Large intestine (tissue), 3 donors: ENCODE results near the gene RNF144A. TPM values are rescaled to one million over a fixed set of nuclear protein-coding genes. Genes with fewer than 3 reads are reported as not detected.

Experiments used
- DNase-seq, 2 donors: peaks; one replicate each; pipeline versions ENCODE4 v3.0.0 to v3.0.0-alpha.2; 2013
- H3K27ac ChIP-seq: one replicate; pipeline ENCODE4 v1.5.1; 2013; ENCODE audit warnings: low read length
- H3K27me3 ChIP-seq: 2 replicates; pipeline ENCODE4 v1.6.1; 2013; ENCODE audit warnings: low read length; ENCODE audit not compliant: control insufficient read depth, insufficient read depth
- H3K36me3 ChIP-seq: 2 replicates; pipeline ENCODE4 v1.6.1; 2013; ENCODE audit warnings: low read length; ENCODE audit not compliant: control insufficient read depth, insufficient read depth
- H3K4me1 ChIP-seq: one replicate; pipeline ENCODE4 v1.6.1; 2013; ENCODE audit warnings: low read length; ENCODE audit not compliant: control insufficient read depth, insufficient read depth
- H3K4me3 ChIP-seq: one replicate; pipeline ENCODE4 v1.5.1; 2013; ENCODE audit warnings: low read length
- H3K9me3 ChIP-seq: one replicate; pipeline ENCODE4 v1.6.1; 2013; ENCODE audit warnings: mild to moderate bottlenecking, low read depth, low read length, moderate library complexity; ENCODE audit not compliant: control insufficient read depth
- WGBS: methylation state at CpG from one replicate; pipeline ENCODE4 v1.1.5; 2013; ENCODE audit warnings: low lambda C conversion rate; ENCODE audit not compliant: insufficient coverage; 5-methylcytosine and 5-hydroxymethylcytosine counted together
- polyA plus RNA-seq: library from polyadenylated mRNA; unstranded; fragments of 120-200 nt; gene quantifications from one replicate; pipeline ENCODE4 v1.2.1, GENCODE V29; 2013

Gene RNF144A
- polyA plus RNA-seq, 1 donor, result 7.2 TPM

- H3K27me3 ChIP-seq, result no peaks in the 10 kb centered on the region
- DNase-seq, result no peak
- H3K4me1 ChIP-seq, result no peaks in the 10 kb centered on the region
- 100% methylated on average over 1 of the region's 4 CpGs for WGBS
- H3K36me3 ChIP-seq, result no peaks in the 10 kb centered on the region
- H3K4me3 ChIP-seq, result no peak overlapping the region
- no peak overlapping the region for H3K27ac ChIP-seq
- H3K9me3 ChIP-seq, result no peaks in the 10 kb centered on the region
Observed at GRCh38 chr2:7004636-7005035, 87.4 kb downstream of the RNF144A start.

GRCh38 chr2:7007488-7007845, 90.3 kb downstream of the RNF144A start:
- no peak overlapping the region for H3K27ac ChIP-seq

DNA sequence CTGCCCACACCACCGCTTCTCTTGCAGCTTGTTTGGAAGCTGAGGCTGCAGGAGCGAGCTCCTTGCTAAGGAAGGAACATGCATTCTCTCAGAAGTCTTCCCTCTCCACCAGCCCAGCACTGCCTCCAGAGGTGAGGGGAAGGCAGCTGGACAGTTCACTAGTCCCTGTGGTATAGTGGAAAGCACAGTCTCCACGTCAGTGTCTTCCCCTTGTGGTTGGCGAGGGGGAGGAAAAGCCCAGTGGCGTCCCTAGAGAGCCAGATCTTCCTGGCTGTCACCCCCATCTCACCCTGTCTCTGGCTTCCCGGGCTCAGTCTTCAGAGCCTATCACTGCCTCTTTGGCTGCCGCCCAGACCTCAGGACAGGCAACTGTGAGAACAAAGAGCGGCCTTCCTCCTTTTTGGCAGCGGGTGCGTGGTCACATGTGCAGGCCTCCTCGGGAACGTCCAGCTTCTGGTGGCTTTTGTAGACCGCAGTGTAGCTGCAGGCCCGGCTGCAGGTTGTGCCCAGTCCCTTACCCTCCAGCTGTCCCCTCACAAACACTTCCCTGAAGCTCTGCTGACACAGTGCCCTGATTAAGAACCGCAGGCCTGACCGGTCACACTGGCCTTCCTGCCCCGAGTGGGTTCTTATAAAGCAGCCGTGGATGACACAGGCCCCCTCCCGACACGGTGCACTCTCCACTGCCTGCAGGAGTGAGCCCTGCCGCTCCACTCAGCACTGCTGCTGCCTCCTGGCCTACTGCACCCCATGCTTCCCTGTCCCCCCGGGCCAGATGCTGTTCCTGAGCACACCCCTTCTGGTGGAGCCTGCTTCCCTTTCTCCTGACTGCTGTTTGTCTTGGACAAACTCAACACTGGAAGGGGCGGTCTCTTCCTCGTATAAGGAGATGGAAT, 90.9 kb downstream of the RNF144A start:
- Histone ChIP-seq H3K27ac (no peak overlapping the region), H3K4me3 (no peak overlapping the region), H3K9me3 (no peaks in the 10 kb centered on the region), H3K36me3 (no peaks in the 10 kb centered on the region), H3K27me3 (no peaks in the 10 kb centered on the region), H3K4me1 (no peaks in the 10 kb centered on the region)
- DNase-seq, result peak in 1 of 2 donors; percentile 32
- WGBS, result no CpG with 5 or more reads among the region's 24 CpGs

More at GRCh38 chr2:7007488-7007845, 90.3 kb downstream of the RNF144A start:
- Histone ChIP-seq H3K4me1 (no peaks in the 10 kb centered on the region), H3K9me3 (no peaks in the 10 kb centered on the region), H3K4me3 (no peak overlapping the region), H3K27me3 (no peaks in the 10 kb centered on the region), H3K36me3 (no peaks in the 10 kb centered on the region)
- no CpG with 5 or more reads among the region's 9 CpGs for WGBS
- no peak for DNase-seq

DNA sequence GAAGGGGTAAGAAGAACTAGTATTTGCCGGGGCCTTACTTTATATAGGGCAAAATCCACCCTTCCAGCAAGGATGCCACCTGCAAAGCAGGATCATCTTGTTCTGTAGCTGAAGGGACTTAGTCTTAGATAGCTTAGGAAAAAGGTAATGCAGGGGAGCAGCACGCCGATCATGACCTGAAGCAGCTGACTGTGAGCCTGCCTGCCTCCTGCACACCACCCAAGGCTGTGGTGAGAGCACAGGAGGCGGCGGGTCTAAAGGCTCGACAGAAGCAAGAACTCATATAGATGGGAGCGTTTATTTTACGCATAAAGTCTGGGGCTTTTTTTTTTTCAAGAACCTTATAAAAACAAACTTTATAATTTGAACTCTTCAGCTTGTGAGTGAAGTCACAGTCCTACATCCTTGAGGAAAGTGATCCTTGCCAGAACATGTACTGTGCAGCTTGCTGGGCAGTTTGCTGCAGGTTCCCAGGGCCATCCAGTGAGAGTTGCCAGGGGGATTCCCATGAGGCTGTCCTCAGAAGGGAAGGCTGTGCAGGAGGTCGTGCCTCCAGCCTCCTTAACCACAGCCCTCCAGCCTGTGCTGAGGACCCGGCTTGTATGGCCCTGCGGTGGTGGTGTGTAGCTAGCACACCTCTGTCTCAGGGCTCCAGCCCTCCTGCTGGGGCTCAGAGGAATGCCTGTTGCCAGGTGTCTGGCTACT, 92.1 kb downstream of the RNF144A start:
- no peaks in the 10 kb centered on the region for H3K9me3 ChIP-seq
- WGBS, result 100% methylated on average over 5 of the region's 11 CpGs
- no peak overlapping the region for H3K27ac ChIP-seq
- no peak overlapping the region for H3K4me3 ChIP-seq
- DNase-seq, result no peak
- no peaks in the 10 kb centered on the region for H3K4me1 ChIP-seq
- H3K36me3 ChIP-seq, result no peaks in the 10 kb centered on the region
- no peaks in the 10 kb centered on the region for H3K27me3 ChIP-seq

- no peak overlapping the region for H3K27ac ChIP-seq
- WGBS, result 53% methylated on average over 4 of the region's 10 CpGs
- no peak overlapping the region for H3K4me3 ChIP-seq
- DNase-seq, result no peak
- H3K4me1 ChIP-seq, result no peaks in the 10 kb centered on the region
- no peaks in the 10 kb centered on the region for H3K27me3 ChIP-seq
- H3K36me3 ChIP-seq, result no peaks in the 10 kb centered on the region
- H3K9me3 ChIP-seq, result no peaks in the 10 kb centered on the region
Observed at GRCh38 chr2:7010391-7011054, 93.3 kb downstream of the RNF144A start.

GRCh38 chr2:7011356-7012083, 94.3 kb downstream of the RNF144A start:
- Histone ChIP-seq H3K4me1 (no peaks in the 10 kb centered on the region), H3K27me3 (no peaks in the 10 kb centered on the region), H3K9me3 (no peaks in the 10 kb centered on the region), H3K36me3 (no peaks in the 10 kb centered on the region), H3K27ac (no peak overlapping the region), H3K4me3 (no peak overlapping the region)
- DNase-seq, result no peak
- 100% methylated on average over 1 of the region's 7 CpGs for WGBS

DNA sequence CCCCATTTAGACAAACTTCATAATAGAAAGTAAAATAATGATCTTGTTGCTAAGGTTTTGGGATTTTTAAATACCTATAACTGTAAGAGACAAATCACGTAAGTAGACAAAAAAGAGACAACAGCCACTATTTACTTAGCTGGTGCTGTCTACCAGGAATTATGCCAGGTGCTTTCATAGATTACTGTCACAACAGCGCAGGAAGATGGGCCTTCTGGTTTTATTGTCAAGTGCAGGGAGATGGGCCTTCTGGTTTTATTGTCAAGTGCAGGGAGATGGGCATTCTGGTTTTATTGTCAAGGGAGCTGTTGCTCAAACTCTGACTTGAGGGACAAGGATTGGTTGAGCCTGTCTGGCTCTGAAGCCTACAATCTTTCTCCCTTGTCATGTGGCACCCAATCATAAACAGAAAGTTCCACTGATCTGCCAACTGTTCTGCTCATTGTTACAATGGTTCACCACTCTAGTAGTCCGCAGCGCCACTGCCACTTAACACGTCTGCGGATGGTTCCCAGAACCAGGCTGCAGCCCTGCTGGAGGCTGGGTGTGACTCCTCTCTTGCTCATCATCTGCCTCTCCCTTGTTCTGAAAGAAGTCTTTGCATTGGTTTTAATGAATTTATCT, 95.0 kb downstream of the RNF144A start:
- H3K4me3 ChIP-seq, result no peak overlapping the region
- no peaks in the 10 kb centered on the region for H3K9me3 ChIP-seq
- no CpG with 5 or more reads among the region's 6 CpGs for WGBS
- DNase-seq, result no peak
- no peaks in the 10 kb centered on the region for H3K4me1 ChIP-seq
- H3K27ac ChIP-seq, result no peak overlapping the region
- H3K27me3 ChIP-seq, result no peaks in the 10 kb centered on the region
- H3K36me3 ChIP-seq, result no peaks in the 10 kb centered on the region

DNA sequence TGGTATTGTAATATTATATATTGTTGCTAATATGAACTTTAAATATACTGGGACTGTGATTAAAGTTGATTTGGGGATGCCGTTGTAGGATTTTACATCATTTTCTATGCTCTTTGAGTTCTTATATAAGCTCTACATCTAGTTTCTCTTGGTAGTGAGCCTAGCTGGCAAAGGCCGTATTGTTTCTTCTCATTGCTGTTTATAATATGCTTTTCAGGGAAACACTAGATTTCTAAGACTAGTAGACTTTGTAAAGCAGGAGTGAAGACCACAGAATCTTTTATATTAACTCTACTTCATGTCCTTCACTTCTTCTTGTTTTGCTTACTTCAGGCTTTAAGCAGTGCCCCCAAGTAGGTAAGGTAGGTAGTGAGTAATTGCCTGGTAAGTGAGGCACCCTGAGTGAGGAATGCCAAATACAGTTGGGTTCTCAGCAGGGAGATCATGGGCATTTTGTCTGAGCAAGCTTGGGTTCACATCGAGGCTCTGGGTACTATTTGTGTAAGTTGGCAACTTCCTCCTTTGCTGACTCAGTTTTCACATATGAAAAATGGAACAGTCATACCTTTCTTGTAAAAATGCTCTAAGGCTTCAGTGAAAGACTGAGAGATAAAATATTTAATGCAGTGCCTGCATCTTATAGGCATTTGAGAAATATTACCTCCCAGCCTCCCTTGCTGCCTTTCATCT, 96.4 kb downstream of the RNF144A start:
- Histone ChIP-seq H3K36me3 (no peaks in the 10 kb centered on the region), H3K9me3 (no peaks in the 10 kb centered on the region), H3K4me1 (no peaks in the 10 kb centered on the region), H3K27me3 (no peaks in the 10 kb centered on the region), H3K4me3 (no peak overlapping the region), H3K27ac (no peak overlapping the region)
- no peak for DNase-seq
- 100% methylated on average over 1 of the region's 3 CpGs for WGBS

DNA sequence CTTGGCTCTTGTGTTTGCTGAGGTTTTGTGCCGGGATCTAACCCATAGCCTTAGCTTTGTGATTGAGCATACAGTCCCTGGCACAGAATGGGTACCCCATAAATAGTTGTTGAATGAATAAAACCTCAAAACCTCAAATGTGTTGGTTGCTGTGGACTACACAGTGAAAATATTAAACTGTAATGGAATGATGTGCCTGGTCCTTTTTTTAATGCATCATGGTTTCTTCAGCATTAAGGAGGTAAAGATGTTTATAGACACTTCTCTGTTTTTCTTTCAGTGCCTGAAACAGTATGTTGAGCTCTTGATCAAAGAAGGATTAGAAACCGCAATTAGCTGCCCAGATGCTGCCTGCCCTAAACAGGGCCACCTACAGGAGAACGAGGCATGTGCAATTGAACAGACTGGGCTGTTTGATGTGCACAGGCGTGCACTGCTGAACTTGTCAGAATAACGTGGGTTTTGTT, 97.0 kb downstream of the RNF144A start:
- no peaks in the 10 kb centered on the region for H3K4me1 ChIP-seq
- H3K27ac ChIP-seq, result no peak overlapping the region
- H3K27me3 ChIP-seq, result no peaks in the 10 kb centered on the region
- no peaks in the 10 kb centered on the region for H3K36me3 ChIP-seq
- WGBS, result 40% methylated on average over 1 of the region's 5 CpGs
- no peak overlapping the region for H3K4me3 ChIP-seq
- H3K9me3 ChIP-seq, result no peaks in the 10 kb centered on the region
- DNase-seq, result no peak
